Right cardiac atrium (tissue), 5 donors: Measurements from ENCODE around the gene MCF2L2. TPM values are rescaled to one million over a fixed set of nuclear protein-coding genes. Genes with fewer than 3 reads are reported as not detected.

ENCODE experiments used
- ATAC-seq, 2 donors: fragments of 200-7000 bp; cut with Tn5 transposase; one replicate each; pipeline versions ENCODE4 v1.8.0 to v1.9.1; 2020; ENCODE audit warnings: moderate library complexity in 2 of 2, mild to moderate bottlenecking in 1 of 2
- DNase-seq, 3 donors: peaks; one replicate each; pipeline ENCODE4 v3.0.0-alpha.2; 2020
- H3K27ac ChIP-seq: one replicate; pipeline ENCODE4 v1.5.1; 2013; ENCODE audit warnings: mild to moderate bottlenecking, low read length, control low read depth, moderate library complexity
- H3K27me3 ChIP-seq: one replicate; pipeline ENCODE4 v1.6.1; 2013; ENCODE audit not compliant: control insufficient read depth, insufficient read depth
- H3K4me1 ChIP-seq: one replicate; pipeline ENCODE4 v1.6.1; 2013; ENCODE audit warnings: low read length; ENCODE audit not compliant: control insufficient read depth, insufficient read depth
- H3K4me3 ChIP-seq: one replicate; pipeline ENCODE4 v1.5.1; 2013; ENCODE audit warnings: low read length, control low read depth
- H3K9me3 ChIP-seq: one replicate; pipeline ENCODE4 v1.6.1; 2013; ENCODE audit warnings: low read length; ENCODE audit not compliant: control insufficient read depth
- WGBS: extraction: QIAGEN DNeasy Blood & Tissue Kit; methylation state at CpG from one replicate; pipeline ENCODE4 v1.1.7; 2013; 5-methylcytosine and 5-hydroxymethylcytosine counted together
- intact Hi-C, 4 donors: fragments of 100-400 bp; cut with DNase I; formaldehyde crosslinking; loops; one replicate each; pipeline versions ENCODE4 v1.11.0 to v1.14.0; 2022 to 2023
- polyA plus RNA-seq: library from polyadenylated mRNA; stranded (reverse); fragments of 200-250 nt; gene quantifications from one replicate; pipeline ENCODE4 v1.2.3, GENCODE V29; 2013
- total RNA-seq, 4 donors: library from RNA; stranded (reverse); fragmentation: NEBNext Ultra II Directional; extraction: Animal tissue kit (Norgen Biotek cat#: 25700); gene quantifications; one replicate each; pipeline ENCODE4 v1.2.1, GENCODE V29; 2021
- donor health status: healthy with polysubstance abuse.
- donor health status: DM: no; HTN: yes; CAD: no.
- donor health status: DM: no; HTN: no; CAD: no.
- donor health status: DM: no; HTN: yes; CAD: no; lungs with severe emphysema.
- donor health status: DM: yes; HTN: yes; CAD: no.

MCF2L2 gene
- total and polyA plus RNA-seq, 5 donors = 0.07 to 0.32 (median 0.23) TPM; not detected in 2

DNA sequence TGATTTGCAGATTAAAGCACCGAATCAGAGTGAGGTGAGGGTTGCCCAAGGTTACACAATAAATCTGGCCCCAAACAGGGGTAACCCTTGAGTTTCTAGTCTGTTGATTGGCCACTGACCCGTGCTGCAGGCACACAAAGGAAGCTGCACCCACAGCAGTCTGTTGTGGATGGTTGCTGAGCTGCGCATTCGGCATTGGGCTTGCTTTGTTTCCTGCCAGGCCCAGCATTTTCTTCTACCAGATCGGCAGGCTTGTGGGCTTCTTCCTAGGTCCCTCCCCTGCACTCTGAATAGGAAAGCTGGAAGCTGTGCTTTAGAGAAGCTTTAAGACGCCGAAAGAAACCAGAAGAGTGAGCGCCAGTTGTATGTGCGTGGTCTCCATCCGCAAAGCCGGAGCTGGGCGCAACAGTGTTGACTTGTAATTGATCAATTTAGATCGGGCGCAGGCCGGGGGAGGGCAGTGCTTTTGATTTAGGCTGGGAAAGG is 163.2 kb downstream of the MCF2L2 start:
- no peaks in the 10 kb centered on the region for H3K27me3 ChIP-seq
- intact Hi-C loops = no loop called here
- peak; percentile 61 to 67 for ATAC-seq
- 39% methylated on average over 15 of the region's 15 CpGs for WGBS
- peak overlapping the region; percentile 7 for H3K4me3 ChIP-seq
- H3K27ac ChIP-seq = peak overlapping the region; percentile 67
- no peaks in the 10 kb centered on the region for H3K4me1 ChIP-seq
- H3K9me3 ChIP-seq = no peaks in the 10 kb centered on the region
- DNase-seq = peak; percentile 40 to 76 (median 72)

DNA sequence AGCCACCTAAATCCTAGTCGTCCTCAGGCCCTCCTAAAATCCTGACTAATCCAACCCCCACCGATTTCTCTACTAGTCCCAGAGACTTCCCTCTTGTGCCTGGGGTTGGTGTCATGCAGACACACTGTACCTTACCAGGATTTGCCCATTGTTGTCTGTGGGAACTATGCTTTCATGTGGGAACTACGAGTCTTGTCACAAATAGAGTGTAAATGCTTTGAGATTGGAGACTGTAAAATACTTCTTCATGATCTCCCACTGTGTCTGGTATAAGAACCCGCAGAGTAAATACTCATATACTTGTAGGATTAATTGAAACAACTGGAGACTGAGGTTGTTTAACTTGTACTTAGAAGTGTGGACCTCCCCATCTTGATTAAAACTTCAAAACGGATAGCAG is 164.2 kb downstream of the MCF2L2 start:
- no peak overlapping the region for H3K4me3 ChIP-seq
- 60% methylated on average over 5 of the region's 5 CpGs for WGBS
- H3K4me1 ChIP-seq = no peaks in the 10 kb centered on the region
- H3K27me3 ChIP-seq = no peaks in the 10 kb centered on the region
- intact Hi-C loops = no loop called here
- DNase-seq (no peak), ATAC-seq (no peak)
- H3K9me3 ChIP-seq = no peaks in the 10 kb centered on the region
- H3K27ac ChIP-seq = no peak overlapping the region

DNA sequence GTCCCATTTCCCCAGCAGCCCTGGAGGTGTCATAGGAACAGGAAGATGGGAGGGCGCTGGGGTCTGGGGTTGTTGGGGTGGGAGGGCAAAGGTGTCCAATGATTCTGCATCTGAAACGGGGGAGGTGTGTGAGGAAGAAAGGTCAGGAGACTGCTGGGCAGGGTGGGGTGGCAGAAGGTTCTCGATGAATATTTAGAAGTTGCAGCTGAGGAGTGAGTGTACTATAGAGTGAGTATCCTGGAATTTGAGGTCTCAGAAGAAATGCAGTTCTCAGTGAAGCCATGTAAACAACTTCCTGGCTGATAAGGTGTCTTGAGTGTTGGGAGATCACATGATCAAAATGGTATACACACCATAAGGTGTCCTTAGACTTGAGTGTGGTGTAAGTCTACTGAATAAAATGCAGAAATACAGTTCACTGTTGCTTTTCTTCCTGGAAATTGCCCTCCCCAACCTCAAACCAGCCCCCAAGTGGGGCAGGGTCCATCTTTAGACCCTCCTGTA is 165.5 kb downstream of the MCF2L2 start:
- no peak for DNase-seq
- Histone ChIP-seq H3K9me3 (no peaks in the 10 kb centered on the region), H3K27me3 (no peaks in the 10 kb centered on the region), H3K4me1 (no peaks in the 10 kb centered on the region), H3K4me3 (no peak overlapping the region), H3K27ac (no peak overlapping the region)
- intact Hi-C loops = no loop called here
- ATAC-seq = no peak
- 87% methylated on average over 3 of the region's 3 CpGs for WGBS

DNA sequence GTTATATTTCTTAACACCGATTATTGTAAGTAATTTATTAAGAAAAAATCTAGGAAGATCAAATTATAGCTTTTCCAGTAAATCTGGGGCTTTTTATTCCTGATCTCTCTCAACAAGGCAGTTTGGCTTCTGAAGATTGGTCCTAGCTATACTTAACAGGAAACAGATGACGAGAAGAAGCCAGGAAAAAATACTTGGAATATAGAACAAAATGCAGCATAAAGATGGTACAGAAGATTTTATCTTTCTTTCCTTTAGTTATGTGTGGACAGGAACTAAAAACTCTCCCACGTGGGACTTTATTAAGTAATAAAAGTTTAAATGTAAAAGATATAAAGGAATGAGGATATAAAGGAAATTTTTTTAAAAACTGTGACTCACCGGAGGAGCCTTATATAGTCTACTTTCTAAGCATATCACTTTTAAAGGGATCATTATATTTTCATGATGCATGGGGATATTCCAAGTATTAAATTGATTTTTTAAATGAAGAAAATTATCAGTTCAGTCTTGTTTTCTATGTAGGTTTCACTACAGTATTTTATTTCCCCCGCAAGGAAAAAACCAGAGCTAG is 167.2 kb downstream of the MCF2L2 start:
- WGBS = 75% methylated on average over 5 of the region's 5 CpGs
- ATAC-seq = no peak
- no peaks in the 10 kb centered on the region for H3K9me3 ChIP-seq
- no peaks in the 10 kb centered on the region for H3K4me1 ChIP-seq
- no peak overlapping the region for H3K4me3 ChIP-seq
- DNase-seq = no peak
- intact Hi-C loops = no loop called here
- H3K27ac ChIP-seq = no peak overlapping the region
- H3K27me3 ChIP-seq = no peaks in the 10 kb centered on the region

DNA sequence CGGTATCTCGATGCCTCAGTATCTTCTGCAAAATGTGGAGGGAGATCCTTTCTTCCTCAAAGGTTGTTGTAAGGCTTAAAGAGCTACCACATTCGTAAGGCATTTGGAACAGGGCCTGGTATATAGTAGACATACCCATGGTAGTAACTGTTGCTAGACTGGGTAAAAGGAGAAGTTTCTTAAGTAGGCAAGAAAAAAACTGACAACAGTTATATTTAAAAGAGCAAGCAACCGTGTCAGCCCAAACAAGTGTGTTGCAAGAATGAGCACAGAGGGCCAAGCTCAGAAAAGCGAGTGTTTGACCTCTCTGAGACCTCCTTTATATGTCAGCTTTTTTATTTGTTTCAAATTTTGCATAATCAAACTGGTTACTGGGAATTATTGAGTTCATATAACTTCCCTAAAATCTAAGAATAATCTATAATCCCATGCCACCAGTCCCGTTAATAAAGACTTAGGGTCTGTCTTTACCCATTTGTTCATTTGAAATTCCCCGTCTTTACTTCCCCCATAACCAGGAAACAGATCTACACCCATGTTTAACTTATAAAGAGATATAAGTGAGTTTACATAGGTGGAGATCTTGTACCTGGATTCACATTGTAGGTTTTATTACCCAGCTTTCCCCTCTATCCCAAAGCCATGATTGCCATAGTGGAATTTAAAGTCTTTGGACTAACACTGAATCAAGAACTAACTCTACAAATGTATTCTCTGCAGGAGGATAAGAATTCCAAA is 168.1 kb downstream of the MCF2L2 start:
- ATAC-seq = peak; percentile 74 to 82
- Histone ChIP-seq H3K27me3 (no peaks in the 10 kb centered on the region), H3K4me1 (no peaks in the 10 kb centered on the region), H3K4me3 (no peak overlapping the region), H3K27ac (no peak overlapping the region), H3K9me3 (no peaks in the 10 kb centered on the region)
- 58% methylated on average over 7 of the region's 7 CpGs for WGBS
- peak in 1 of 3 donors; percentile 42 for DNase-seq
- intact Hi-C loops = no loop called here

DNA sequence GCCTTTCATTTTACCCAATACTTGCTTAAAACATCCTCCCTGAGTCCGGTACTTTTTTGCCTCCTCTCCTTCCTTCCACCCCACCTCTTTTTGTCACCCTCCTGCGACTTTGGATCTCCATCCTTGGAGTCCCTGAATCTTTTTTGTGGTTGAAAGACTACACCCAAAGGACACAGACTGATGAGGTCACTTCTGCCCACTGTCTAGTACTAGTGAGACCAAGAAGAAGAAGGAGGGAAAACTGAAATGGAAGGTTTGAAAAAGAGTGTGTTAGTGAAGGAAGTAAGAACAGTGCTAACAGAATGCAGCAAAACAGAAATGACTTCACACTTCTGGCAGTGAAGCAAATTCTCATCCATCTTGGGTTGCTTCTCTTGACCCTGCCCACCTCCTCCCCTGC is 168.8 kb downstream of the MCF2L2 start:
- intact Hi-C loops = no loop called here
- WGBS = 59% methylated on average over 2 of the region's 2 CpGs
- Histone ChIP-seq H3K27me3 (no peaks in the 10 kb centered on the region), H3K9me3 (no peaks in the 10 kb centered on the region), H3K27ac (no peak overlapping the region), H3K4me1 (no peaks in the 10 kb centered on the region), H3K4me3 (no peak overlapping the region)
- DNase-seq = no peak
- peak in 1 of 2 donors; percentile 12 for ATAC-seq

DNA sequence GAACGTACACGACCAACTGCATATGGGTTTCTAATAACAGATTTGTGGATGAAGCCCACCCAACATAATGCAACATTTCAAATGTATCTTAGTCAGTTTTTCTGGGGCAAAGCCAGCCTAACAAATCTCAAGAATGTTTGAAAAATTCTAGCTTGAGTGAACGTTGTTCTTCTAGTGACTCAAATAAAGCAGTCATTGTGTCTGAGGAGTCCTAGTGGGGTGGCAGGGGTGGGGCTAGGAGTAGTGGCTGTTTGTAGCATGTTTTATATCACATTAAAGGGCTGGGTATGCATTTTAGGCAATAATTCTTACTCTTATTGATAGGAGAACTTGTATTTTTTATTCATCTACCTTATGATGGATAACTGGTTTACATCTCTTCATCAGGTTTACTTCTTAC is 169.3 kb downstream of the MCF2L2 start:
- no peak overlapping the region for H3K27ac ChIP-seq
- intact Hi-C loops = no loop called here
- no peak for ATAC-seq

DNA sequence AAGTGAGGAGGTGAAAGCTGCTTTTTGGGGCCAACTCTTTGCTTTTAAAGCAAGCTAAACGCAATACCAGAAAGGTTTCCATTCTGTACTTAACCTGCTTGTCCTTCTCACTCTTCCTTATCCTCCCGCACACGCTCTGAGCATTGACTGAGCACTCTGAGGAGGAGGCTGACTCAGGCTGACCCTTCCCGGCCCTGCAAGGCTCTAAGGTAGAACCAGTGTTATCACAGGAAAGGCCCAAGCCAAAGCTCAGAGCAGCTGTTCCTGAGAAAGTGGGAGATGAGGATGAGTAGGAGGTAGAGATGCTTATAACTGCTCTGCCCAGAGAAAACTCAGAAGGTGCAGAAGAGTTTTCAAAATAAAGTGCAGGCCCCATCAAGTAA is 173.1 kb downstream of the MCF2L2 start:
- intact Hi-C loops = no loop called here
- Histone ChIP-seq H3K4me1 (no peaks in the 10 kb centered on the region), H3K4me3 (peak overlapping the region; percentile 97), H3K9me3 (no peaks in the 10 kb centered on the region), H3K27ac (no peak overlapping the region), H3K27me3 (no peaks in the 10 kb centered on the region)
- DNase-seq (no peak), ATAC-seq (no peak)
- WGBS = 84% methylated on average over 4 of the region's 4 CpGs

More for the DNA sequence above, 169.3 kb downstream of the MCF2L2 start:
- DNase-seq = no peak
- Histone ChIP-seq H3K4me3 (no peak overlapping the region), H3K9me3 (no peaks in the 10 kb centered on the region), H3K4me1 (no peaks in the 10 kb centered on the region), H3K27me3 (no peaks in the 10 kb centered on the region)
- WGBS = 63% methylated on average over 3 of the region's 3 CpGs

DNA sequence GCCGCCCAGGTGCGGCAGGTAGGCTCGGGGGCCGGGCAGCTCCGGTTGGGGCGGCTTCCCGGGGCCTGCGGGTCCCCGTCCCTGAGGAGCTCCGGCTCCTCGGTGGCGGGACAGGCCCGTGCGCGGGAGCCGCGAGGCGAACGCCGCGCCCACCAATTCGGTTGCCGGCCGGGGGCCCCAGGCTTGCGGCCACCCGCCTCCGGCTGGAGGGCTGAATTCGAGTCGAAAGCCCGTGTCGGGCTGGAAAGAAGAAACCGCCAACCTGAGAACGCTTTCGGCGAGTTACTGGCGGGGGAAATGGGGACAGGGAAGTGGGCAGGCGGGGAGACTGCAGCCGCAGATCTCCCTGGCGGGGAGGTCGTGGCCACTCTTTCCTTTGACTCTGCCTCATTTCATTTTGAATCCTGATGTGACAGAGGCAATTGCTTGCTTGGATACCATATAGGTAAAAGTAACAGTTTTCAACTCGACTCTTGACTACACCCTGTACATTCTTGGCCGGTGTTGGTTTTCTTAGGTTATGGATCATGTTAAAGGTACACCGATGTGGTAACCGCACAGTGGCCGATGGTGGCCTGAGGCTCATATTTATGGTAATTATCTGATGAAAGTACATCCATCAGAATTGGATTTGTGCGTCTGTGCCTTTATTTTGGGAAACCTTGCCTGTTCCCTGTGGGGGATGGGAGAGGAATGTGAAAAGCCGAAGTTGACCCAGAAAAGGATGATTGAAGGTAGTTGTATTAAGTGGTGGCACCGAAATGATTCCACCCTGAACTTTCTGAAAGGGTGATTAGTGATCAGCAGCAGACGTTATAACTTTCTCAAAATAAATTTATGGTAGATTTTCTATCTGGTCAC is 173.7 kb downstream of the MCF2L2 start:
- 13% methylated on average over 49 of the region's 49 CpGs for WGBS
- DNase-seq (peak; percentile 19 to 63 (median 57)), ATAC-seq (no peak)
- Histone ChIP-seq H3K4me1 (no peaks in the 10 kb centered on the region), H3K4me3 (peak overlapping the region; percentile 97), H3K27me3 (no peaks in the 10 kb centered on the region), H3K9me3 (no peaks in the 10 kb centered on the region), H3K27ac (peak overlapping the region; percentile 81)
- intact Hi-C loops = no loop called here

DNA sequence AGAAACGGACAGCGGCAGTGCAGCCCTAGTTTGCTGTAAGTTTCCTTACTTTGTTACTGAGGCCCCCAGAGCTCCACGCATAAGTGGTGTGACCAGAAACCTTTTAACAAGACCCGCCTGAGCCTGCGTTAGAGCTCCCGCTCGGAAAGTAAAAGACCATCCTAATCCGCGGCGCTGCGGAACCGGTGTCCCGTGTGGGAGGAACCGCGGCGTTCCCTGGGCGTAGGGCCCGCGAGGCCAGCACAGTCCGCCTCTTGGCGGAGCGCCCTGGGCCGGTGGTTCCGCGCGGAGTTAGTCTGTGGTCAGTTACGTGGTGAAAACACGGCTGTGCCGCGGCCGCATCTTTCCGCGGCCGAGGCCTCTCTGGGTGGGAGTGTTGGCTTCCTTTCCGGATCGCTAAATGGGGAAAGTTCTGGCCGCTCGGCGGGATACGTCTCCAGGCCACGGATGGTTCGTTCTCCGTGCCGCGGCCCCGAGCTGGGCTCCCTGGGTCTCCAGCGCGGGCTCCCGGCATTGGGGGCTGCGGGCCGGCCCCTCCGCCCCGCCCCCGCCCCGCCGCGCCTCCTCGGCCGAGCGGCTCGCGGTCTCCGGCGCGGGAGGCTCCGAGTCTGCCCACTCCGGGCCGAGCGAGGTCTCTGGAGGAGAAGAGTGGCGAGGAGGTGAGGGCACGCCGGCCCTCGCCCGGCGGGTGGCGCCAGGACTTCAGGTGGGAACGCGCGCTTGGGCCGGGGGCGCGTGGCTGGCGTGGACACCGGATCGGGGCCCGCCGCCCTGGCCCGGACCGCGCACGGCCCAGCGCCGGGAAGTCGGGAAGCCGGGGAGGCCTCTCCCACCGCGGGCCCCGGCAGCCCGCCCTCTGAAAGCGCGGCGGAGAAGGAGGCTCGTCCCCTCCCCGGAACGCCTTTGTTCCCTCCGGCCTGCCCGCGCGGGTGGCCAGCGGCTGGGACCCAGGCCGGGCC is 174.6 kb downstream of the MCF2L2 start:
- intact Hi-C loops = loop anchor here in 1 of 4 donors (2.0 kb wide), 1 partner anchor 43 kb away; no protein-coding TSS in a partner anchor
- Histone ChIP-seq H3K27ac (peak overlapping the region; percentile 81), H3K27me3 (no peaks in the 10 kb centered on the region), H3K4me3 (peak overlapping the region; percentile 97), H3K4me1 (no peaks in the 10 kb centered on the region), H3K9me3 (no peaks in the 10 kb centered on the region)
- DNase-seq (peak; percentile 81 to 93 (median 91)), ATAC-seq (peak; percentile 90 to 93)
- under 1% methylated on average over 111 of the region's 111 CpGs for WGBS
